Fibroblast of the conjunctiva (primary cell): ENCODE measurements around the gene VASH2.
"Not testable (repeated sequence)": the region's sequence is repeated elsewhere in the genome, so short reads cannot be mapped to it uniquely, and the experiment has no call there.

Source experiments
- DNase-seq: peaks from one replicate; pipeline ENCODE4 v3.0.0-alpha.2; 2010; ENCODE audit warnings: low read depth

The VASH2 gene

DNA sequence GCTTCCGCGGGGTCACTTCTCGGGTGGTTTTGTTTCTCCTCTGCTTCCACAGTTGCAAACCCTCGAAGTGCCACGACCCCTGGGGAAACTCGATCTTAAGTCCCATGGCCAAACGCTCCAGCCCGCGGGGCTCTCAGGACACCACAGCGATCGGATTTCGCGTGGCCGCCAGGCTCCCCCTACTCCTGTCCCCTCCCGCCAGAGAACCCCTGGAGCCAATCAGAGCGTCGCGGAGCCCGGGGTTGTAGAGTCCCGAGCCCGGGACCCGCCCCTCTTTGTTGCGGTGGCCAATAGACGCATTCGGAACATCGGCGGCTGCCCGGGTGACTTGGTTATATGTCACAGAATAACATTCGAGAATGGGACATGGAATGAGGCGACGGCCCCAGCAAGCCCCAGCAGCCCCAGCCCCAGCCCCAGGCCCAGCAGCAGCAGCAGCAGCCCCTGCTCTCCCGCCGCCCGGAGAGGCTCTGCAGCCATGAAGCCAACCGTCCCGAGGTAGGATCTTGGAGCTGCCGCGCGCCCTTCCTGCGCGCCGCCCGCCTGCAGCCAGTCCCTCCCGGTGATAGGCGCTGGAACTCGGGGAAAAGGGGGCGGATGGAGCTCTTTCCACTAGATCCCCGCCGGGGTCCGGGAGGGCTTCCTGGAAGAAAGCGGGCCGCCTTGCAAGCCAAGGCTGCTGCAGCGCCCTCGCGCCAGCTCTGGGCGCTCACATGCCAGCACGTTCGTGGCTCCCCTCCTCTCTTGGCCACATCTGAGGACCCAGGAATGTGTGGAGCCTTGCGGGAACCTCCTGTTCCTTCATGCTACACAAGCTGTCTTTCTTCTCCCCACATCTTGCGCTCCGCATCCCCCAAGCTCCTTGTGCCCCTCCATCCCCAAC, at the start of gene VASH2:
Gene VASH2 (plus strand): TSS at position 299 of the 883 bp plus-strand sequence. CDS start 1,002 bp downstream, outside the sequence.
- peak; percentile 13 for DNase-seq

DNA sequence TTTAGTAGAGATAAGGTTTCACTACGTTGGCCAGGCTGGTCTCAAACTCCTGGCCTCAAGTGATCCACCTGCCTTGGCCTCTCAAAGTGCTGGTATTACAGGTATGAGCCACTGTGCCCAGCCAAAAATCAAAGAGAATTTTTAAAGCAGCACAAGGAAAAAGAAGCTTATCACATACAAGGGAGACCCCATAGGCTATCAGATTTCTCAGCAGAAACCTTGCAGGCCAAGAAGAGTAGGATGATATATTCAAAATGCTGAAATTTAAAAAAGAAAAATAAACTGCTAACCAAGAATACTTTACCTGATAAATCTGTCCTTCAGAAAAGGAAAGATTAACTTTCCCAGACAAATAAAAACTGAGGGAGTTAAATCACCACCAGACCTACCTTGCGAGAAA, 49.1 kb upstream of the VASH2 start:
- DNase-seq: no peak

DNA sequence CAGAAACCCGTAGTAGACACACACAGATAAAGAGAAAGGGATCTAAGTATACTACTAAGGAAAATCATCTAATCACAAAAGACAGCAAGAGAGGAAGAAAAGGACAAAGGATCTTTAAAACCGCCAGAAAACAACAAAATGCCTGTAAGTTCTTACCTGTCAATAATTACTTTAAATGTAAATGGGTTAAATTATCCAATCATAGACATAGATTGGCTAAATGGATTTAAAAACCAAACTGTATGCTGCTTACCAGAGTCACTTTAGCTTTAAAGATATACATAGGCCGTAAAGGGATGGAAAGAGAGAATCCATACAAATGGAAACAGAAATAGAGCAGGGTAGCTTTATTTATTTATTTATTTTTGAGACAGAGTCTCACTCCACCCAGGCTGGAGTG, 48.3 kb upstream of the VASH2 start:
- no peak for DNase-seq

DNA sequence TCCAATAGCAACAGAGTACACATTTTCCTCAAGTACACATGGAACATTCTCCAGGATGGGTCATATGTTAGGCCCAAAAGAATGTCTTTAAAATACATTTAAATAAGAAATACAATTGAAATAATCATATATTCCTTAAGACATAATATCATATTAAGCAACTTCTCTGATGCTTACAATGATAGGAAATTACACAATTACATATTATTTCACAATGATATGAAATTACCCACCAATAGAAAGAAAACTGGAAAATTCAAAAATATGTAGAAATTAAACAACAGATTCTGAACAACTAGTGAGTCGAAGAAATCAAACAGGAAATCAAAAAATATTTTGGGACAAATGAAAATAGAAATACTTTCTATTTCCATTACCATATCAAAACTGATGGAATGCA, 46.7 kb upstream of the VASH2 start:
- DNase-seq: no peak

DNA sequence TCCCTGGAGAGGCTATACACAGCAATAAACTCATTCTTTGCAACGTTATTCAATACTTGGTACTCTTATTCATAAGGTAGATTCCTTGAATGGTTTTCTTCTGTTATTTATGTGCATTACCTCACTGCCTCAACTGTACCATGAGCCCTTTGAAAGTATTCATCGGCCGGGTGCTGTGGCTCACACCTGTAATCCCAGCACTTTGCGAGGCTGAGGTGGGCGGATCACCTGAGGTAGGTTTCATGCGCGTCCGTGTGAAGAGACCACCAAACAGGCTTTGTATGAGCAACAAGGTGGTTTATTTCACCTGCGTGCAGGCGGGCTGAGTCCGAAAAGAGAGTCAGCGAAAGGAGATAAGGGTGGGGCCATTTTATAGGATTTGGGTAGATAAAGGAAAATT, 42.3 kb upstream of the VASH2 start:
- not testable (repeated sequence) for DNase-seq

DNA sequence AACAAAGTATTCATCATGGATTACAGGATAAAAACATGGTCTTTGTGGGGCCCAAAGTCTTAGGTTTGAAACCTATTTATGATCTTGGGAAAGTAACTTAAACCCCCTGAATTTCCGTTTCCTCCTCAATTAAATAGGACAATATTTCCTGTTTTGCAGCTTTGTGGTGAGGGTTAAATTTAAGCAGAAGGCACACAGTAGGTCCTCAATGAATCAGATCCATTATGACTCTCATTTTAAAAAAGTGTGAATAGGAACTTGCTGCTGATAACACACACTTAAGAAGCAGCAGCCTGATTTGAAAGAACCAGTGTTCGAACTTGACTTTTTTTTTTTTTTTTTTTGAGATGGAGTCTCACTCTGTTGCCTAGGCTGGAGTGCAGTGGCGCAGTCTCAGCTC, 41.4 kb upstream of the VASH2 start:
- DNase-seq: no peak

DNA sequence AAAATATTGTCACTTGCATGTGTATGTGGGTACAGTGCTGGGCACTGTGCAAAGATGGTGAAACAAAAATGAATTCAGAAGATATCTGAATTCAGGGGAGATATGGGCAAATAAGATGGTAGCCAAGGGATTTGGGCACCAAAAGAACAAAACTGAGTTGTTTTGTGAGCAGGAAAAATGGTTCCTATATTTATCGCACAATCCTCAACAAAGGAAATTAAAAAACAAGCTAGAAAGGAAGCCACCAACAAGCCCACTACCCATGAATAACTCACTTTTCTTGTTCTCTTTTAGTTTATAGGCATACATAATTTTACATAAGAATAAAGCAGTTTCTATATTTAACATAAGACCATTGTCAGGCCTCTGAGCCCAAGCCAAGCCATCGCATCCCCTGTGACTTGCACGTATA, 40.7 kb upstream of the VASH2 start:
- DNase-seq: no peak

DNA sequence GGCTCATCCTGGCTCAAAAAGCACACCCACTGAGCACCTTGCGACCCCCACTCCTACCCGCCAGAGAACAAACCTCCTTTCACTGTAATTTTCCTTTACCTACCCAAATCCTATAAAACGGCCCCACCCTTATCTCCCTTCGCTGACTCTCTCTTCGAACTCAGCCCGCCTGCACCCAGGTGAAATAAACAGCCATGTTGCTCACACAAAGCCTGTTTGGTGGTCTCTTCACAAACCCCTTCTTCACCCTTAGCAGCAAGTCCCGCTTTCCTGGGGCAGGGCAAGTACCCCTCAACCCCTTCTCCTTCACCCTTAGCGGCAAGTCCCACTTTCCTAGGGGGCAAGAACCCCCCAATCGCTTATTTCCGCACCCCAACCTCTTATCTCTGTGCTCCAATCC, 40.1 kb upstream of the VASH2 start:
- DNase-seq: not testable (repeated sequence)

DNA sequence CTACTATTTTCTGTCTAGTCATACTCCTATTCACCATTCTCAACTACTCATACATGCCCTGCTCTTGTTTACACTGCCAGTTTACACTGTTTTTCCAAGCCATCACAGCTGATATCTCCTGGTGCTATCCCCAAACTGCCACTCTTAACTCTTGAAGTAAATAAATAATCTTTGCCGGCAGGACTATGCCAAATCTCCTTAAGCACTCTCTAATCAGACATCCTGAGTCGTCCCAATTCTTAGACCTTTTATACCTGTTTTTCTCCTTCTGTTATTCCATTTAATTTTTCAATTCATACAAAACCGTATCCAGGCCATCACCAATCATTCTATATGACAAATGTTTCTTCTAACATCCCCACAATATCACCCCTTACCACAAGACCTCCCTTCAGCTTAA, 36.7 kb upstream of the VASH2 start:
- DNase-seq: not testable (repeated sequence)

DNA sequence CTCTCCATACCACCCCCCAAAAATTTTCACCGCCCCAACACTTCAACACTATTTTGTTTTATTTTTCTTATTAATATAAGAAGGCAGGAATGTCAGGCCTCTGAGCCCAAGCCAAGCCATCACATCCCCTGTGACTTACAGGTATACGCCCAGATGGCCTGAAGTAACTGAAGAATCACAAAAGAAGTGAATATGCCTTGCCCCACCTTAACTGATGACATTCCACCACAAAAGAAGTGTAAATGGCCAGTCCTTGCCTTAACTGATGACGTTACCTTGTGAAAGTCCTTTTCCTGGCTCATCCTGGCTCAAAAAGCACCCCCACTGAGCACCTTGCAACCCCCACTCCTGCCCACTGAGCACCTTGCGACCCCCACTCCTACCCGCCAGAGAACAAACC, 36.2 kb upstream of the VASH2 start:
- not testable (repeated sequence) for DNase-seq

DNA sequence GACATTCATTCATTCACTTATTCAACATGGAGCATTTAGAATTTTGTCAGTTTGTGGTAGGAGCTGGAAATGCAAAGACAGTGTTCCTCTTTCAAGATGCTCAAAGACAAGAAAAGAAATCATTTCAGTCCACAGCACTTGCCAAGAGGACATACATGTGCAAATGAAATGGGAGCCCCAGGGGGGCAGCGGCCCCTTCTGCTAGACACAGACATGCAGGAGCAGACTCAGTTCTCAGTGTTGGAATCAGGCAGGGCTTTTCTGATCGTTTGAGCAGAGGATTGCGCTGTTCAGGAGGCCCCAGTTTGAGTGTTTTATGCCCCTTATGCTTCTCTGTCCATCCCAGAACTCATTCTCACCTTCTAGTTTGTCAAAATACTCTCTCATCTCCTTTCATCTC, 35.6 kb upstream of the VASH2 start:
- no peak for DNase-seq

DNA sequence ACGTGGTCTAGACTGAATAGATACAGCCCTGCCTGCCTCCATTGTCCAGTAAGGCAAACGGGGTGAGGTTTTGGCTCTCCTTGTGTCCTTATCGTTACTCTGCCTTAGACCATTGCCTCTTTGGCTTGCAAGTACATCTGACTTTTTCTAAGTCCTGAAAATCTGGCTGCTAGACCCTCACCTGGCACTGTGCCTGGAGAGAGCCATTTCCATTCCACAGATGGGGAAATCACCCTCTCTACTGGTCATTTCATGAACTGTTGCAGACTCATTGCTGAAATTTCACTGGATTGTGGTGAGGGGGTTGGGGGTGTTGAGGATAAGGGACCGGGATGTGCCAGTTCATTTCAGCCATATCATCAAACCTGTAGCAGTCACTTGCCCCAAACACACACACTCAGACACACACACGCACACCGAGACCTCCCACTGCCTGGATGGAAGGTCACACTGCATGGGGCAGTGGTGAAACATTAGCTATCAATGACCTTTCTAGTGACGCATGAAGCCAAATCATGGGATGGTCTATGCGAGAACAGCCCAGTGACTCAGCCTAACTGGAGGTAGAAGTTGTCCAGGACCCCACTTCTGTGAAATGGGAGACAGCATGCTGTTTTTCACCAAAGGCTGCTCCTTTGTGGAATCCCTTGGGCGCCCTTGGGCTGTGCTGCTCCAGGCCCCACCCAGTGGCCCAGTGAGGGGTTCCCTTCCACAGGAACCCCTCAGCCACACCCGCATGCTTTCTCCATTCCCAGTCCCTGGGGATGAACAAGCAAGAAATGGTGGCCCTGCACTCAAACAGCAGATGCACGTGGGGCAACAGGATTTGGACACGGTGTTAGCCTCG, 34.9 kb upstream of the VASH2 start:
- peak; percentile 26 for DNase-seq

DNA sequence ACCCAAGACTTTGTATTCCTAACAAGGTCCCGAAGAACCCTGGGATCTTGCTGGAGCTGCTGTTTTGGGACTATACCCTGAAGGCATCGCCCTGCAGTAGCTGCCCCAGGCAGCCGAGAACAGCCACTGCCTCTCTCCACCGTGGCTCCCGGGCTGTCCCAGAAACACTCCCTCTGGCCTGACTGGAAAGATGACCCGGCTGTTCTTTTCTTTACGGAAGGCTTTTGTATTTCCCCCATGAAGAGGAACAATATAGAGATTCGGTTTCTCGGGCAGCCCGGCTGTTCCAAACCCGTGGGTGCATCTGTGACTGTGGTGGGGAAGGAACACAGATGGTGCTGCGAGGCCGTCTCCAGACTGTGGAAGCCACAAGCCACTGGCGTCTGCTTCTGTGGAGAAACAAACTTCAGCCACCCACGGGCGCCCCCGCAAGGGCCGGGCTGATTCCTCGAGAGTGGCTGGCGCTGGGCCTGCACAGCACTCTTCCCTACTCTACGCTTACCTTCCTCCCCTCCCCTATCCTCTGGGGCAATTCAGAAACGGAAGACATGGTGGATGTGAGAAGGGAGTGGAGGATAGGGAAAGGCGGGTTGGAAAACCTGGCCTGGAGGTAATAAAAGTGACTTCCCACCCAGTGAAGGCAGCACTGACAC, 33.7 kb upstream of the VASH2 start:
- no peak for DNase-seq

DNA sequence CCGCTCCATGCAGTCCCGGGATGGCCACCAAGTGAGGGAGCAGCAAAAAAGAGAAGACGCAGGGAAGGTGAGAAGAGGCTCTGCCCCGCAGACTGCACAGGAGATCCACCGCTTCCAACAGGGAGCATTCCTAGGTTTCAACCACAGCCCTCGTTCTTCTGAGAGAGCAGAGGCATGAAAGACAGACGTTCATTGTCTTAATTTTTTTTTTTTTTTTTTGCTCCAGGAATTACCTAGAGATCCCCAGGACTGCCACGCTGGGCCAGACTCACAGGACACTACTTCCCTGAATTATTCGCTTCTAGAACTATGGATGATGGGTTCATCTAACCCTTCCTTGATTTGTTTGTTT, 33.2 kb upstream of the VASH2 start:
- DNase-seq: no peak

DNA sequence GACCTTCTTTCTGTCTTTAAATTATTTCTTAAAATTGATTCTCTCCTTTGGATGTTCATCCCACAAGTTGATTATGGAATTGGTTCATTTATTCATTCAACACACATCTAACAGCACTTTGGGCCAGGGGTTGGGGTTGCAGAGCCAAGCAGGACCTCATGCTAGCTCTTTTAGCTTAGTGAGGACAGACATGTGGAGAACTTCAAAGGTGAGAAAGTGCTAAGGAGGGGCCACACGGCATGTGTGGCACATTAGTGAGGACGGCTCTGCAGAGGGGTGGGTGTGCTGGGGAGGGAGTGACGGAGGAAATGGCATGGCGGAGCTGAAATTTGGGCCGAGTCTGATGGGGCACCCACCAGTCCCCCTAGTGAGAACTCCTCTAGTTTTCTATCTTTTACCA, 32.5 kb upstream of the VASH2 start:
- DNase-seq: no peak

DNA sequence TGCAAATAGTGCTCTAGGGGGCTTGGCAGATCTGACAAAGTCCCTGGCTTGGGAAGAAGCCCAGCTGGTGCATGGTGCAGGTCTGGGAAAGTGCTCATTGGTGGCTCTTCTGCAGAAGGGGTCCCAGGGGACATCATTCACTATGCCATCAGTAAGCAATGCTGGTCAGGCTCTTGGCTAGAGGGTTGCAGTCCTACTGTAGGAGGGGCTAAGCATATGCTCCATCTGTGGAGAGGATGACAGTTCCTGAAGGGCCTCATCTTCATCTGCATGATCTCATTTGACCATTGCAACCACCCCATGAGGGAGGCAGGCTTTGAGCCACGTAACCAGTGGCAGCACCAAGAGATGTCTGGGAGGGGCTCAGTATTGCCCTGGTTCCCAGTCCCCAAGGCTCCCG, 31.5 kb upstream of the VASH2 start:
- no peak for DNase-seq

DNA sequence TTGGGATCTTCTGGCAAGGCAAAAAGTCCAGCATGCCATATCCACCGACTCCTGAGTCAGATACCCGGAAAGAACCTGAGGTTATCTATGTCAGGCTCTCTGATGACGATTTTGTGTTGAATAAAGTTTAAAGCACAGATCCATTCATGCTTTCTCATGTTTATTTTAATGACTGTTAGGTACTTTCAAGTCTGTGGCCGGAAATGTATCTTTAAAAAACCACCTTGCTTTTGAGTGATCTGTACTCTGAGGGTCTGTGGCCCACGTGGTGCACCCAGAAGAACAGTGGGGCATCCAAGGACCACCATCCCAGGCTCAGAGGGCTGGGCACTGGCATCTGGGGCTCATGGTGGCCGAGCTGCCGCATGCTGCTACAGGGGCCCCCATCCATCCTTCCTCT, 30.1 kb upstream of the VASH2 start:
- no peak for DNase-seq

DNA sequence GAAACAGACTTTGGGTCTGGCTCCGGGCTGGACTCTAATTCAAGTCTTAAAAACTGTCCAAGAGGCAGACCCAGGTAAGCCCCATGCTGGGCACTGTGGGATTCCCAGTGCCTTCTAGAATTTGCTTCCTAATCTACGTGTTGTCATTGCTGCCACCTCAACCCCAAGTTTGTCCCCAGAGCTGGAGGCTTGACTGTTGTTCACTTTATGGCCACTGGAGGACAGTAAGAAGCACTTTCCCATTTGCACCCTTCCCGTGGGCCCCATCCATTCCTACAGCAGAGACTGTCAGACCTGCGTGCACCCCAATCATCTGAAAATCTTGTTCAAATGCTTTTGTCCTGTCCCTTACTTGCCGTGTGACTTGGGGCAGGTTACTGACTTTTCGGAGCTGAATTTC, 29.4 kb upstream of the VASH2 start:
- no peak for DNase-seq

DNA sequence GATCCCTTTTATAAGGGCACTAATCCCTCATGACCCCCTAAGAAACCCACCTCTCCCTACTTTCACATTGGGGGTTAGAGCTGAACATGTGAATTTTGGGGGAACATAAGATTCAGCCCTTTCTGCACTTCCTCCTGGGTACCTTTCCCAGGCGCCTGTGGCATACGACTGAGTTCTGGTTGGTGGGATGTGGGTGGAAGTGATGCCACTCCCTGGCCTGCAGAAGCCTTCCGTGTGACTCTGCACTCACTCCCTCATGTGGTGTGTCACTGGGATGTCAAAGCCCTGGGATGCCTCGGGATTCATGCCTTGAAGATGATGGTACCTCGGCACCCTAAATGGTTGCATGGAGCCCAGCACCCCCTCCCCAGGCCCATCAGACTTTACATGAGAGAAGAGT, 28.3 kb upstream of the VASH2 start:
- no peak for DNase-seq

DNA sequence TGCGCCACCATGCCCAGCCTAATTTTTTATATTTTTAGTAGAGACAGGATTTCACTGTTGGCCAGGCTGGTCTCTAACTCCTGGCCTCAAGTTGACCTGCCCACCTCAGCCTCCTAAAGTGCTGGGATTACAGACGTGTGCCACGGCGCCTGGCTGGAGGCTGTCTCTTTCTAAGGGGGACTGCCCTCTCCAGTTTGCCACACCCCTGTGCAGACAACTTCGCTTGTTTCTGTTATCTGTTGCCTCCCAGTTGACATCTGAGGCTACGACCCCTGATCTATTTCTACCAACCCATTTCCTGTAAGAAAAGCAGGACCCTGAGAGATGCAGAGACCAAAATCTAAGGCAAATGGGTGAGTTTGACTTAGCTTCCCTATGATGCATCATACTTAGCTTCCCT, 24.0 kb upstream of the VASH2 start:
- no peak for DNase-seq

DNA sequence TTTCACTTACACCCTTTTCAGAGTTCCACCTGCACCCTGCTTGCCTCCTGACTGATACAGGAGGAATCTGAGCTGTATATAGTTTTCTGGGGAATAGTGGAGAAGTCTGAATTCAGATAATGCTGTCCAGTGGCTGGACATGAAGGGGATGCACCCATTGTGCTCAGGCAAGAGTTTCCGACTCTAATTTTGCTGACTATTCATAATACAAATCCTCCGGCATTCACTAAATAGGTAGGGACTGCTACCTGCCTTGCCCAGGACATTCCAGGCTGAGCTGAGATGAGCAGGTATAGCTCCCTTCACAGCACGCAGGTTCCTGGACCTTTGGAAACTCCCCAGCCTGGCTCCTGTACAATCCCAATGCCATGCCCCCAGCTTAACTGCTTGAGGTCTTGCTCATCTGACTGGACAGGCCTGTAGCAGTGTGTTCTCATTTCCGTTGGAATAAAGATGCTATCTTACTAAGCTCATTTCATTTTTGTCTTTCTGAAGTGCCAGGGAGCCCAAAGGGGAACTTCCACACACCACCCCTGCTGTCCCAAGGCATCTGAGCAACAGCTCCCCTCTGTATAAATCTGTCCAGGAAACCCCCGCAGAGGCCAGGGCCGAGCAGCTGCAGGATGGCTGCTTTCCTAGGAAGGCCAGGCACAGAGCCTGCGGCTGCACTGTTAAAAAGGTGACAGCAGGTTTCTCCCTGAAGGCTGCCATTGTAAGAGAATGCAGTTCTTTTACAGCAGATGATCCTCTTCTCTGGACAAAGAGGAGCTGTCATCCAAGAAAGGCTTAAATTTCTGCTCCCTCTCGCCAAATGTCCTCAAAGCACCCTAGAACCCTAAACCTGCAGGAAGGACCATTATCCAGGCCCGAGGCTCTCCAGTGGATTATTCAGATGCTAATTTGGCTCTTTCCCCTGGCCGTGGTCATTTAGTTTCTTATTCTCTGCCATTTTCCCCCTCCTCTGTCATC, 21.7 kb upstream of the VASH2 start:
- no peak for DNase-seq
